SU-DHL-6 (cell line): ENCODE results near the gene GRPEL1.

ENCODE experiments used
- H2AFZ ChIP-seq: fragments of 200-600 bp; sonication (generic); 2 replicates; pipeline ENCODE4 v1.6.1; 2014; ENCODE audit warnings: low read depth, mild to moderate bottlenecking, moderate library complexity, mixed read lengths, antibody characterized with exemption, low read length; ENCODE audit not compliant: severe bottlenecking
- H3F3A ChIP-seq: fragments of 200-600 bp; shearing (Covaris generic); 2 replicates; pipeline ENCODE4 v1.6.0; 2016; ENCODE audit warnings: antibody characterized with exemption, mild to moderate bottlenecking; ENCODE audit not compliant: insufficient read depth
- H3K27ac ChIP-seq: fragments of 200-600 bp; sonication (generic); 2 replicates; pipeline ENCODE4 v1.5.1; 2016; ENCODE audit warnings: low read depth, mild to moderate bottlenecking, low read length, moderate library complexity, mixed read lengths
- H3K27me3 ChIP-seq: fragments of 200-600 bp; sonication (generic), shearing (Covaris generic); 2 replicates; pipeline ENCODE4 v1.6.0; 2014; ENCODE audit warnings: mild to moderate bottlenecking, low read length
- H3K36me3 ChIP-seq: fragments of 200-600 bp; sonication (generic); 2 replicates; pipeline ENCODE4 v1.6.1; 2014; ENCODE audit warnings: mild to moderate bottlenecking, low read length, mixed read lengths
- H3K4me2 ChIP-seq: fragments of 300-600, 200-600 bp; shearing (Covaris generic), sonication (generic); 2 replicates; pipeline ENCODE4 v1.6.0; 2014; ENCODE audit warnings: low read length, low read depth, mild to moderate bottlenecking; ENCODE audit not compliant: poor library complexity, severe bottlenecking
- H3K4me3 ChIP-seq: fragments of 200-600 bp; sonication (generic); 2 replicates; pipeline ENCODE4 v1.5.1; 2014; ENCODE audit warnings: antibody characterized with exemption, low read length, mild to moderate bottlenecking, mixed read lengths; ENCODE audit not compliant: insufficient read depth, poor library complexity, severe bottlenecking
- H3K79me2 ChIP-seq: fragments of 200-600 bp; sonication (generic); 2 replicates; pipeline ENCODE4 v1.6.1; 2014; ENCODE audit warnings: mild to moderate bottlenecking, low read length, moderate library complexity; ENCODE audit not compliant: insufficient read depth
- H3K9ac ChIP-seq: fragments of 200-600 bp; sonication (generic); 2 replicates; pipeline ENCODE4 v1.7.0; 2014; ENCODE audit warnings: mild to moderate bottlenecking, low read length
- H3K9me2 ChIP-seq: fragments of 200-600 bp; sonication (generic); replicated peaks from 2 replicates; pipeline ENCODE4 v1.6.1; 2014; ENCODE audit warnings: low read length; ENCODE audit not compliant: insufficient read depth
- H3K9me3 ChIP-seq: fragments of 200-600 bp; sonication (generic); 2 replicates; pipeline ENCODE4 v1.6.1; 2014; ENCODE audit warnings: low read length, mixed read lengths; ENCODE audit not compliant: insufficient read depth
- H4K20me1 ChIP-seq: fragments of 200-600 bp; sonication (generic); 2 replicates; pipeline ENCODE4 v1.6.1; 2014; ENCODE audit warnings: low read depth, mild to moderate bottlenecking, antibody characterized with exemption, low read length, moderate library complexity, mixed read lengths
- CTCF ChIP-seq: fragments of 200-600 bp; sonication (generic); IDR thresholded peaks from one replicate; pipeline ENCODE4 v1.5.1; 2017; ENCODE audit warnings: antibody characterized with exemption, mild to moderate bottlenecking, low read length, moderate library complexity; ENCODE audit not compliant: insufficient read depth, poor library complexity, severe bottlenecking
- EZH2phosphoT487 ChIP-seq: fragments of 200-600 bp; sonication (generic), shearing (Covaris generic); conservative IDR thresholded peaks from 2 replicates; pipeline ENCODE4 v1.6.1; 2018; ENCODE audit warnings: mild to moderate bottlenecking, antibody characterized with exemption, low read length, moderate library complexity, mixed read lengths

Gene GRPEL1

GRCh38 chr4:7067126-7067451, 775 bp downstream of the GRPEL1 start:
- Histone ChIP-seq H3K79me2 (peaks cover 43% of the 10 kb centered on the region), H3K9ac (peak overlapping the region; percentile 89), H2AFZ (peak overlapping the region; percentile 58), H4K20me1 (no peaks in the 10 kb centered on the region; the same call in 1 of the 2 replicates), H3K9me3 (no peaks in the 10 kb centered on the region), H3K36me3 (peaks cover 8% of the 10 kb centered on the region; the same call in 1 of the 2 replicates), H3K4me3 (peak overlapping the region; percentile 88), H3K4me2 (peak overlapping the region; percentile 94), H3K9me2 (no peaks in the 10 kb centered on the region), H3F3A (no peaks in the 10 kb centered on the region), H3K27me3 (no peaks in the 10 kb centered on the region), H3K27ac (peak overlapping the region; percentile 57; the same call in 1 of the 2 replicates)
- TF ChIP-seq CTCF (no peak), EZH2phosphoT487 (no peak)

GRCh38 chr4:7066493-7066892, 1.4 kb downstream of the GRPEL1 start:
- TF ChIP-seq EZH2phosphoT487: no peak
- TF ChIP-seq CTCF: no peak
- peak overlapping the region; percentile 89 for H3K9ac ChIP-seq

GRCh38 chr4:7066006-7066405, 1.9 kb downstream of the GRPEL1 start:
- peak overlapping the region; percentile 94 for H3K4me2 ChIP-seq
- H3K27me3 ChIP-seq: no peaks in the 10 kb centered on the region
- no peaks in the 10 kb centered on the region for H3K9me3 ChIP-seq
- no peak for TF ChIP-seq EZH2phosphoT487
- TF ChIP-seq CTCF: no peak
- no peak overlapping the region for H3K4me3 ChIP-seq
- no peak overlapping the region for H3K27ac ChIP-seq
- H3K79me2 ChIP-seq: peaks cover 43% of the 10 kb centered on the region
- no peaks in the 10 kb centered on the region; the same call in 1 of the 2 replicates for H4K20me1 ChIP-seq
- H3F3A ChIP-seq: no peaks in the 10 kb centered on the region
- peak overlapping the region; percentile 89 for H3K9ac ChIP-seq
- no peak overlapping the region for H2AFZ ChIP-seq
- H3K36me3 ChIP-seq: peaks cover 10% of the 10 kb centered on the region; the same call in 1 of the 2 replicates
- H3K9me2 ChIP-seq: no peaks in the 10 kb centered on the region

More at GRCh38 chr4:7066493-7066892, 1.4 kb downstream of the GRPEL1 start:
- peaks cover 43% of the 10 kb centered on the region for H3K79me2 ChIP-seq
- H2AFZ ChIP-seq: no peak overlapping the region
- H3K27ac ChIP-seq: no peak overlapping the region
- H3K9me3 ChIP-seq: no peaks in the 10 kb centered on the region
- peak overlapping the region; percentile 94 for H3K4me2 ChIP-seq
- H3K36me3 ChIP-seq: peaks cover 9% of the 10 kb centered on the region; the same call in 1 of the 2 replicates
- no peaks in the 10 kb centered on the region for H3K9me2 ChIP-seq
- H3K4me3 ChIP-seq: peak overlapping the region; percentile 88
- H3K27me3 ChIP-seq: no peaks in the 10 kb centered on the region
- no peaks in the 10 kb centered on the region for H3F3A ChIP-seq
- no peaks in the 10 kb centered on the region; the same call in 1 of the 2 replicates for H4K20me1 ChIP-seq
